ENCODE results near the gene NARF. TPM values are rescaled to one million over a fixed set of nuclear protein-coding genes. Genes with fewer than 3 reads are reported as not detected.
"Not testable (repeated sequence)": the region's sequence is repeated elsewhere in the genome, so short reads cannot be mapped to it uniquely, and the experiment has no call there.

Gene NARF
- polyA plus RNA-seq, 1 donor: 53.8 TPM

- no peak for DNase-seq
Observed at GRCh38 chr17:82503094-82503727, 44.7 kb downstream of the NARF start.

GRCh38 chr17:82503728-82504308 is 45.3 kb downstream of the NARF start:
- no peak for DNase-seq

GRCh38 chr17:82505296-82505695 is 46.8 kb downstream of the NARF start:
- DNase-seq: no peak

GRCh38 chr17:82506402-82506801 is 47.9 kb downstream of the NARF start:
- DNase-seq: not testable (repeated sequence)

GRCh38 chr17:82507631-82508175 is 49.2 kb downstream of the NARF start:
- no peak for DNase-seq

- DNase-seq: not testable (repeated sequence)
Observed at GRCh38 chr17:82511642-82512041, 53.1 kb downstream of the NARF start.

GRCh38 chr17:82513864-82514263 is 55.3 kb downstream of the NARF start:
- not testable (repeated sequence) for DNase-seq

- no peak for DNase-seq
Observed at GRCh38 chr17:82517230-82517865, 58.8 kb downstream of the NARF start.

GRCh38 chr17:82518826-82519810 is 60.6 kb downstream of the NARF start, which contains the start of gene FOXK2:
FOXK2 (plus strand) TSS chr17:82519732; CDS start chr17:82519889, 157 bp downstream.
- DNase-seq: peak; percentile 99

- DNase-seq: no peak
Observed at GRCh38 chr17:82519971-82520903, 61.7 kb downstream of the NARF start.

- no peak for DNase-seq
Observed at GRCh38 chr17:82524540-82524939, 66.0 kb downstream of the NARF start.

GRCh38 chr17:82525712-82526111 is 67.2 kb downstream of the NARF start:
- DNase-seq: no peak

GRCh38 chr17:82527898-82528297 is 69.4 kb downstream of the NARF start:
- DNase-seq: no peak

GRCh38 chr17:82528484-82529265 is 70.1 kb downstream of the NARF start:
- DNase-seq: no peak

- DNase-seq: no peak
Observed at GRCh38 chr17:82529914-82530300, 71.4 kb downstream of the NARF start.

- DNase-seq: no peak
Observed at GRCh38 chr17:82531431-82531881, 72.9 kb downstream of the NARF start.

GRCh38 chr17:82534401-82534812 is 75.9 kb downstream of the NARF start:
- DNase-seq: no peak

- DNase-seq: no peak
Observed at GRCh38 chr17:82536512-82537201, 78.1 kb downstream of the NARF start.

GRCh38 chr17:82537228-82537627 is 78.7 kb downstream of the NARF start:
- not testable (repeated sequence) for DNase-seq

- not testable (repeated sequence) for DNase-seq
Observed at GRCh38 chr17:82539076-82539475, 80.5 kb downstream of the NARF start.

All from hindlimb muscle (tissue), 1 donor.